NCI-H2227 (cell line): ENCODE results near the gene SGIP1.

ENCODE experiments used
- DNase-seq: peaks from one replicate; lab custom pipeline; 2025; ENCODE audit not compliant: unreplicated experiment; lab: John Stamatoyannopoulos, UW

SGIP1 gene

DNA sequence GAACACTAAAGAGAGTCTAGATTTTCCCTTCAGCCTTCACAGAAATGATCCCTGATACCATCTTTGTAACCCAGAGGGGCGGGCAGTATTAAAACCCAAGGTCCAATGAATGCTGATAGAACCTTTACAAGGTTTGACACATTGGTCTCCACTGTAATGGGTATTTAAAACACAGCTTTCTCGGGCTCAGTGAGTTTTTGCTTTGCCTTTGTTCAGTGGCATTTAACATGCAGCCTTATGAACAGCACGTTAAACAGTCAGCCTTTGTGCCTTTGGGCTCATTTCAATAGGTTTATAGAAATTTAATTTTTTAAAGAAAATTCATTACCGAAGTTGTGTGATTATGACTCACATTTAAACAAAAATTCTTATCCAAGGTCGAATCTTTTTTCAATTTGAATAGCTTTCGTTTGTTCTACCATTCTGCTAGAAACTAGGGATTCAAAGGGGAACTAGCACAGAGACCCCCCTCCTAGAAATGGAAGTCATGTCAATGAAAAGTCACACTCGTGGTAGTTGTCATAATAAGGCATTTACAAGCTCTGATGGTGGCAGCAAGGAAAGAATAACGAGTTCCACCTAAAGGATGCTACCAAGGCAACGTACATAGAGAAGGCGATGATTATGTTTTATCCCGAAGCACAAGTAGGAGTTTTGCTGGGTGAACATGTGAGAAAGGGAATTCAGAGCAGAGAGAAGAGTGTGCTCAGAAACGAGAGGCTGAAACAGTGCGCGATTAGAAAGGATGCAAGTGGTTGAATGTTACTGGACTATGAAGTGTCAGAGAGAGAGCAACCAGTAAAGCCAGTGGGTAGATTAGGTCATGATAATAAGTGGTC lies 66.2 kb downstream of the SGIP1 start:
- no peak for DNase-seq

DNA sequence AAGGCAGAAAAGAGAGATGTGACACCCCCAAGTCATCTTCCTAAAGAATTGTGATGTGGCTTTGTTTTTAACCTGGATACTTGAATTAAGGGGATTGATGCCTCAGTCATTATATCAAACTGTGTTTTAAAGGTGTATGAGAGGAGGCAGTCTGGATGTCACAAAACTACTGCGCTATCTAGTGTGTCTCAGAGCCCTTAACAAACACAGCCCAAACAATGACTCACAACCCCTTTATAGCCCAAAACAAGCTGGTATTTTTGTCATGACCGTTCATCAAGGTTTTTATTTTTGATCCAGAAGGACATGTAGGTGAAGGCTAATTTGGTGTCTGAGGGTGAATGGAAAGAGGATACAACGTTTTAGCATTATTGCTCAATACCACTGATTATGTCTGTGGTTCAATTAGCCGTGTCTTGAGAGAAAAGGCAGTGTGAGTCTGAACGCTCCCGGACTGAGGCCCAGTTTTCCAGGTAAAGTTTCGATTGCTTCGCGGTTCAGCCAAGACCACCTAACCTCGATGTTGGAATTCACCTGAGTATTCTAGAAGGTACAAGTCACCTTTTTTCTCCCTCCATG lies 71.6 kb downstream of the SGIP1 start:
- DNase-seq = no peak

DNA sequence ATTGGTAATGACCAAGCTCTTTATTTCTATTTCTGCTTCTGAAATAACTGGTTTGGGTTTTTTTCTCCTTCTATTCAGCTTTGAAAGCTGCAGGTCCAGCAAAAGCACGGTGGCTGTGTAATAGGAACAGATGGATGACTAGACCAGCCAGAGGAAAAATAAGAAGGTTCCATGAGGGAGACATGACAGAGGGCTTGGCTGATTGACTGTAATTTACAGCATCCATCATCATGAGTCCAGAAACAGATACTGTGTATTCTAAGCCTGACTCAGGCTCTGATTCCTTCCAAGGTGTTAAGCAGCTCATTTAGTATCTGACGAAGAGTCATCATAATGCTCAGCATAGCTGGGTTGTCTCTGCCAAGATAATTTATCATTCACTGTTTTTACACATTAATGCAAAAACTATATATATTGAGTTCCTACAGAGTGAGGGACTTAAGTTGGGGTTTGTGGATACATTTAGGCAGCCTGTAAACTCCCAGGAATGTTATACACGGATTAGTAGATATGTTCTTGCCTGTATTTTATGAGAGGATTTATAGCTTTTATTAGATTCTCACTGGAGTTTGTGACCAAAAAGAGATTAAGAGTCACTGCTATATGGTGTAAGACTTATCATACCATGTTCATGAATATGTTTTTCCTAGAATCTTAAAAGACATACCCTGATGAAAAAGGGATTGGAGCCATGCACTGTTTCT lies 72.6 kb downstream of the SGIP1 start:
- no peak for DNase-seq

DNA sequence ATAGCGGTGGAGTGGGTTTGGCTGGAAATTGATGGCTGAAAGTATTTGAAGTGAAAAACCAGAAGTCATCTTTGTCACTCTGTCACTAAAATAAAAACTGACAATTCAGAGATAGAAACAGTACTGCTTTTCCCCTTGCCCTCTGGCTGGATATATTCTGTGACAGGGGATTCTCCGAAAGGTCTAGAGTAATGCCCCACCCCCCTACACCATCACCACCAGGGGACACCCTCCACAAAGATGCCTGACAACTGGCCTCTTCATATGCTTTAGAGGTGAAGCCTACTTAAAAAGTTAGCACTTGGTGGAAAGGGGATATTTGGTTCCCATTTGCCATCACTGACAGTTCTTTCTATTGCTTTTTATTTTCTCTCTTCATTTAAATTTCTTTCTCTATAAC lies 73.5 kb downstream of the SGIP1 start:
- no peak for DNase-seq

DNA sequence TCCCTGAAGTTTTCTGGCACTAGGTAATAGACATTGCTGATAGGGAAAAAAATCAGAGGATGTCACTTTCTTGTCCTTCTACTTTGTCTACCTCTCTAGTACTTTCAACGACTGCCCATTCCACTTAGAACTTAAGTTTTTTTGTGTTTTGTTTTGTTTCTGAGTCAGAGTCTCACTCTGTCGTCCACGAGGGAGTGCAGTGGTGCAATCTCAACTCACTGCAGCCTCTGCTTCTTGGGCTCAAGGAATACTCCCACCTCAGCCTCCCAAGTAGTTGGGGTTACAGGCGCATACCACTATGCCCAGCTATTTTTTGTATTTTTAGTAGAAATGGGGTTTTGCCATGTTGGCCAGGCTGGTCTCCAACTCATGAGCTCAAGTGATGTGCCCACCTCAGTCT lies 79.2 kb downstream of the SGIP1 start:
- no peak for DNase-seq

DNA sequence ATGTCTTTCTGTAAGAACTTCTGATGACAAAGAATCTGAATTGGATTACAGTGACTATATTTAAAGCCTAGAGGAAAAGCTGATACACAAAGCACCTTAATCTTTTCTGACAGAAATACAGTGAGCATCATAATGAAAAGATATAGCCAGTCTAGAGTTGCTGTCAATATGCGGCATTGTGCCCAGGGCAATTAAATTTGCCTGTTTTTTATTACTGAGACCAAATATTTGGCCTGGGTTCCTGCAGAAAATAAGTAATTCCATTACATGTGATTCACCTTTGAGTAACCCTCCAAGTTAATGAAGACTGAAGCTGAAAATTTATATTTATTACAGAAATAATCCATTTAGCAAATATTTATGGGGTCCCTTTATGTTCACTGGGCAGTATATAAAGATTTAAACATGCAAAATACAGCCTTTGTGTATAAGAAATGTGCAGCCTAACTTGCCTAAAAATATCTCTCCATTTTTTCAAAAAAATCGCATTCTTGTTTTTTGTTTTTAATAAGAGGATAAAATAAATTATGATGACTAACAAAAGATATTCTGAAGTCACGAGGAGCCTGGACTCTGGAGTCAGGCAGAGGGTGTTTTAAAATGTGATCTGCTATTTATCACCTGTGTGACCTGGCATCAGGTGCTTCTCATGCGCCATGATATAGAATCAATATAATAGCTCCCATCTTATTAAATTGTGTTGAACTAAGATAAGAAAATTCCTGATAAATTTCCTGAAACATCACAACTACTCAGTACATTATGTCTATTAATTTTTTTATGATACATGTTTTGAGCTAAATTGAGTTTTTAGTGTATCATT lies 83.6 kb downstream of the SGIP1 start:
- DNase-seq = no peak

DNA sequence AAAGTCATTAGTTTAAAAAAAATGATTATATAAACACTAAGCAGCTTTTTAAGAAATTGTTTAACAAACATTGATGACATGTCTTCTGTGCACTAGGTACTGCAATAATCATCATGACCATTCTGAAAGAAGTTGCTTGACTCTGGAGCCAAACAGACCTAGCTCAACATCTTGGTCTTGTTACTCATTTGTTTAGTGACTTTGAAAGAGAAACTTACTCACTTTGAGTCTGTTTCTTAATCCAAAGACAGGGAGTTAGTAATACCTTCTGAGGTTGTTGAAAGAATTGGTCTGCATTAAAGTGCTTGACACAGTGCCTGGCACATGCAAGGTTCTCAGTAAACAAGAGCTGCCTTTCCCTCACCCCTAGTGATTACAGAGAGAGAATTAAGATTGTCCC lies 84.4 kb downstream of the SGIP1 start:
- no peak for DNase-seq

DNA sequence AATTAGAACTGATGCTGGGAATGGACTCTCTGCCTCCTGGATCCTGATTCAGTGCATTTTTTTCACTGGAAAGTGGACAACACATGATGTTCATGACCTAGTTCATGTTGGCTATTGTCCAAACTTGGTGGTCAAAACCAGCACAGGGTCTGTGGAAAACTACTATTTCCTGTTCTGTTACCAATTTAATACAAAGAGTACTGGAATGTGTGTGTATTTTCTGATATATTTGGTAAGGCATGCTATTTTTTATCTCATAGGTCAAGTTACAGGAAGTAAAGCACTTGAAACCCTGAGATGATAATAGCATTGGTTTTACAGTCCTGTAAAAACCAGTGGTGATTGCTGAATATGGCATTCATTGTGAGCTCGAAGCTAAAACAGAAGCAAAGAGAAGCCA lies 89.9 kb downstream of the SGIP1 start:
- peak; percentile 29 for DNase-seq

DNA sequence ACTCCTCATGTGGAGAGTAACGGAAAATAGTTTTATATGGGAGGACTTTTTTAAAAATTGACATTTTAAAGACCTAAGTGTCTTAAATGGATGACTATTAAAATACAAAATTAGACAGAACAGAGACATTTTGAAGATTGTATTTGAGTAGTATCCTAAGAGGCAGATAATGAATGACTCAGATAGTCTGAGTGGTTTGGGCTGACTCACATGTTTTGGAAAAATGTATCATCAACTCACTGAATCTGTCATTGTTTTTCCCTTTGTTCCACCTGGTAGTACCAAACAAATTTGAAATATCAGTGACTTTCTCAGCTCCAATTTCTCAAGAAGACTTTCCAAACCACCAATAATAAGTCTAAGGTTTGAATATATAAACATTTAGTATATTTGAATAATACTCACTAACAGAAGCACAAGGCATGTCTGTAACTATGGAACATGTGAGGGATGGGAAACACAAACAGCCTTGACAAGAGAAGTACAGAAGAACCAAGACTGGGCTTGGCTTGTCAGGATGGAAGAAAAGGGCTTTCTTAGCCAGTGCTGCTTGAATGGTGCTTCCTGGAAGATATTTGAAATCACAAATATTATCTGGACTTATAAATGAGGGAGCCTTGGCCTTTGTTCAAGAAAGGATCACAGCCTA lies 90.6 kb downstream of the SGIP1 start:
- DNase-seq = no peak

DNA sequence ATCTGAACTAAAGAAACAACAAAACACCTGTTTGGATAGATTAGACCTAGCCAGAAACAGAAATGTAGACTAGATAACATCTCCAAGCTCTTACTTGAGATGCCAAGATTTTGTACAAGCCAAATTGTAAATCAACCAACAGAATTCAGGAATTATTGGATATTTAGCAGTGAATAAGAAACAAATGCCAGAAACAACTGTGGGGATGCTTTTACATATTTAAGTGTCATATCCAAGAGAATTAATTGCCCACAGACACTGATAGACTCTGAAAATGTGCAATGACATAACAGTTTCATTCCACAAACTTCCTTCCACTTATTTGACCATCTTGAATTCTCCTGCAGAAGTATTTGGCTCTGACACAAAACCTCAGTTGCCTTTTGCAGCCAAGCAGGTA lies 92.3 kb downstream of the SGIP1 start:
- DNase-seq = no peak

DNA sequence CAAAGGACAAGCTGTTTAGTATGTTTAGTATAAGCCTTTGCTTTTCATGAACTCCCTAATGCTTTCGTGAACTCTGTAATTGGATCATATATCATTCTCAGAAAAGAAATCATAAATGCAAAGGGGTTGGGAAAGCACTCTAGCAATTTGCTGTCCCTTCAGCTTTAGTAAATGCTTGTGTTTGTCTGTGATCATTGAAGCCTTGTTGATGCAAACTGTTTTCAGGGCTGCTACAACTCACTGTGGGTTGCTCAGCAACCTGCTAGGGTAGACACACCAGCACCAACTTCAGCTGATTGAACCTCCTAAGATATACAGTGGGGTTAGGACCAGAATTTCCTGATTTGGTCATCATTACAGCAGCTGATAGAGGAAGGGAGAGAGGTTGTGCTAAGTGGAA lies 95.0 kb downstream of the SGIP1 start:
- no peak for DNase-seq

DNA sequence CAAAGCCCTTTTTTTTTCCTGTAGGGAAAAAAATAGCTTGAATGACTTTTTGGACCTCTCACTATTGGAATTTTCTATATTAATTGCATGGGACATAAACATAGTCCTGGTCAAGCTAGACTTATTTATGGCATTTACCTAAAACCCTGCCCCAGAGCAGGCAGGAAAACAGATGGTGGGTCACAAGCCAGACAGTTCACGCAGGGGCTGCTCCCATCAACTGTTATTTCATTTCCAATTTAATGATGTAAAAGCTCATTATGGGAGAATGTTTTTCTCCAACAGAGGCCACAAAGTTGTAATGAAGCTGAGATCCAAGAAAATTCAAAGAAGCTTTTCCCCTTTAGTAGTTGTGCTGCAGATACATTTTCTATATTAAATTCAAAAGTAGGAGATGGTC lies 99.2 kb downstream of the SGIP1 start:
- DNase-seq = no peak

DNA sequence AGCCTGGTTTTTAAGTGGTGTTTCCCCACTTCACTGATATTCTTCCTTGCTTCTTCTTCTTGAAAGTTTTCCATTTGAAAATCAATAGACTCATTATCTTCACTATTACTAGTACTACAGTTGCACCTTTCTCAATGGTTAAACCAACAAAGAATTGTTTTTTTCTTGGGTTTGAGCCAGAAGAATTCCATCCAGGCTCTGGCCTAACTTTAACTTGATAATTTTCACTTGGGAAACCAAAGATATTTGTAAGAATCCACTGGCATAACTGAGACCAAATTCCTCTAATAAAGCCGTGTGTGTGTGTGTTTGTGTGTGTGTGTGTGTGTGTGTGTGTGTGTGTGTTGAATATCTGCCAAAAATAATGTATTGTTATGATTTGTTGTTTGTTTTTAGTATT lies 103.2 kb downstream of the SGIP1 start:
- DNase-seq = no peak

DNA sequence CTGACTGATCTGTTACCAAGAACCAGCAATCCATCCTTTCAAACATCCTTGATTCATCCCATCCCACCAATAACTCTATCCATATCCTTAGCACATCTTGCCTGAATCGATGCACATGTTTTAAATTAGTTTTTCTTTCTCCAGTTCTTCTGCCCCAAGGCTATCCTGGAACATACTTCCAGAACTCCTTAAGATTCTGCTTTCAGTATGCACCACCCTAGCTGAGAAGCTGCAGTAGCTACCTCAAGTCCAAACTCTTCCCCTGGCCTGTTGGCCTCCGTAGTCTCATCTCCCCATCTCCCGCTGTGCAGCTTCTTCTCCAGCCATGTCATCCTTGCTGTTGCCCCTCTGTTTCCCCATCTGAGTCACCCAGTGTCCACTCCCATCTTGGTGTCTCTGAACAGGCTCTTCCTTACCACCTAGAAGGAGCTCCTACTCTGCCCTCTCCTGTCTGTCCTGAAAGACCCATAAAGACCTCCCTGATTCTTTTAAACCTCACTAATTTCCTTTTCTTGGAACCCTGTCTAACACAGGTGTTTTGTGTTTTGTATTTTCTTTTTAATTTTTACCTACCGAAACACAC lies 108.0 kb downstream of the SGIP1 start:
- DNase-seq = no peak

DNA sequence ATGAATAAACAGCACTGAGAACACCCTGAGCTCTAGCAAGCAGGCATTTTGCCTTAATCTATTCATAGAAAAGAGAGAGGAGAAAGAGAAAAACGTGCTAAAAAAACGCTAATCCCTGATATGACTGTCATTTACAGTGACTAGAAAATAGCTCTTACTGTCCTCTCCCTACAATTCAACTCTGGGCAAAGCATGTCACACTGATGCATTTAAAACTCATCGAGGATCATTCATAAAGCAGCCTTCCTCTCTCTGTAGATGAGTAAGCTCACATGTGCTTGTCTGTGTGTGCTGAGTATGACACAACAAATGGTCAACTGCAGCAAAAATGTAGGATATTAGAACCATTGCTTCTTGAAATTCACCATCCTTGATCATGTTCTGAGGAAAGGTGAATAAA lies 109.0 kb downstream of the SGIP1 start:
- DNase-seq = no peak

DNA sequence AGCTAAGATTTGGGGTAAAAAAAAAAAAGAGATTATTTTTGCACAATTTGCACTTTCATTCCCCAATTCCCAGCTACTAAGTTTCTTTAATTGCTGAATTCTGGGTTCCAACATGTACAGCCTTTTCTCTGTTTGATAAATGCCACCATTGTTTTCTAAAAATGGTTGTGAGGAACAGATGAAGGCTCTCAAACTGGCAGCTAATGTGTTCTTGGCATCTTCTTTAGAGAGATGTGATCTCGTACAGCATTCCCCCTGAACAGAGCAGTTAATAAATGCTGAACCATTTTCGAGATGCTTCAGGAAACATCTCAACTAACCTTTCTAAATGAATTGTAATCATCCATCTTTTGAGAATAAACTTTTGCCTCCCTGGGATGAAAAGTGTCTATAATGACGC lies 110.4 kb downstream of the SGIP1 start:
- no peak for DNase-seq

DNA sequence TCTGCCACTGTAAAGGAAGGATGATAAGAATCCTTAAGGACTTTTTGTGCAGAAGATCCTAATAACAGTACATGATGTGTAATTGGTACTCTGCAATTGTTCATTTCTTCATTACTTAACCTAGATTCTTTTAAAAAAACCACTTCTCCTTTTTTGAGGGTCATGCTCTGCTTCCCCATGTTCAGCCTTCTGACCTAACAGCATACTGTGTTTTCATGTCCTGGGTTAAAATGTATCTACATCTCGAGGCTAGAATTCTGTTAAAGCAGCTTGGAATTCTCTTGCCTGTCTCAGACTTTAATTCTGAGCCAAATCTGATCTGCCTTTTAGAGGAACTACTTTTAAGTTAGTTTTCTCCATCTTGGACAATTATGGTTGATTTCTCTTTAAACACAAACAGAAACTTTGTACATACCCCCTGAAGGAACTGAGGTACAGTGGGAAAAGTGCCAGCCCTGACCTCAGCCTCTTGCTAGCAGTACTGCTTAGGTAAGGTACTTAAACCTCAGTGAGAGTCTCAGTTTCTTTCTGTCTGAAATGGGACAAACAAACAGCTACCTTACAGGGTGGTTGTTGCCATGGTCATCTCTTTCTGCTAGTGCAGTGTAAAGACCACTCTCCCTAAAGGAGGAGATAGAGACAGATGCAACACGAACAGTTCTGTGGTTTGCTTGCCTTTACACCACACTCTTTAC lies 115.1 kb downstream of the SGIP1 start:
- no peak for DNase-seq

DNA sequence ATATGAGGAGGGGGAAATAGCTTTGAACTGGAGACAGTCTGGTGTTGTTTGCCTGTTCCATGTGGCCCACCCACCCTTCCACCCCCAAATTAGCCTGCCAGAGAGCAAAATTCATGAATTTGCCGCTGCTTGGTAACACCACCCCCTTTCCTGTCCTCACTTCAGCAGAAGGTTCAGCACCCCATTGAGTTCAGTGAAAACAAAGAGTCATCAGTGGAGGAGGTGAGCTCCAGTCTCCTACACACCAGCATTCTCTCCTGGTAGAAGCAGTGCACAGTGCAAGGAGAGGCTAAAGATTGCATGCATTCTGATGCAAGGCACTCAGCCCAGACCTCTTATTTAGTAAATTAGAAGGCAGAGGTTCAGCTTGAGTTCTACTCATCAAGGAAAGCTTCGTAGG lies 118.6 kb downstream of the SGIP1 start:
- DNase-seq = peak; percentile 23

DNA sequence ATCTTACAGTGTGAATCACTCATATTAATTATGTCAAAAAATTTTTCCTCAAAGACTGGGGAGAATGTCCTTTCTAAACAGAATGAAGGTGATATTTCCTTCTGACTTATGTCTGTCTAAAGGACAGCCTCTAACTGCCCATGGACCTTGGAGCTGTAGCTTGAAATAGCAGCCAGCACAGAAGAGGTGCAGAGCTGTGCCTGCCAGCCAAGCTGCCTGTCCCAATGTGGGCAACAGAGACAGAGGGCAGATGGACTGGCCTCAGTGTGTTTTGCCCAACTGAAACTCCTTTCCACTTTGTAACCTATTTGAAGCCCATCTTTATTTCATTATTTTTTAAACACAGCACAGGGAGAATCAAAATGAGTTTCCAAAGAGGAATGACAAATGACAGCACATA lies 120.7 kb downstream of the SGIP1 start:
- DNase-seq = no peak

DNA sequence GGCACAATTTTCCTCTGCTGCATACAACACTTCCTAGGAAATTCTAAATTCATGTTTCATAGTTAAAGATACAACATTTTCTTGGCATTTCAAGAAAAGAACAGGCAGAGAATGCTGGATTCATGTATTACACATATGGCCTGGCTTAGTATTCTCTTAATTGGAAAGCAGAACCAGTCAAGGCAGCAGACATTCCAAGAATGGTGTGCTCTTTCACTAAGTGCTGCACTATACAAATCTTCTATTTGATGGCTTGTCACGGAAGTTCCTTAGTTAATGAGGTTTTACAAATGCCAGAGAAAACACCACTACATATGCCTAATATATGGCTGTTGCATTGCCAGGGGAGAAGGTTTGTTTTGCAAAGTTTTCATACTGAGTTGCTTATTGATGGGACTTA lies 137.5 kb downstream of the SGIP1 start:
- DNase-seq = no peak
